Hematopoietic multipotent progenitor cell treated with erythropoietin and hydrocortisone succinate and interleukin-3 and kit ligand, for 8 days (in vitro differentiated cells): Measurements from ENCODE around the gene GP9.
"Not testable (repeated sequence)": the region's sequence is repeated elsewhere in the genome, so short reads cannot be mapped to it uniquely, and the experiment has no call there.

Experiments
- DNase-seq: peaks from one replicate; pipeline ENCODE4 v3.0.0-alpha.2; 2015

The GP9 gene

GRCh38 chr3:129052675-129053074 is 7.9 kb upstream of the GP9 start:
- peak; percentile 84 for DNase-seq

GRCh38 chr3:129054605-129055104 is 5.9 kb upstream of the GP9 start:
- peak; percentile 92 for DNase-seq

GRCh38 chr3:129056451-129057173 is 4.0 kb upstream of the GP9 start:
- DNase-seq, result peak; percentile 97

- no peak for DNase-seq
Measured at GRCh38 chr3:129057249-129057648, 3.3 kb upstream of the GP9 start.

- DNase-seq, result peak; percentile 82
Measured at GRCh38 chr3:129058441-129059200, 2.0 kb upstream of the GP9 start.

- no peak for DNase-seq
Measured at GRCh38 chr3:129059311-129059958, 1.1 kb upstream of the GP9 start.

GRCh38 chr3:129061023-129061887 is 676 bp downstream of the GP9 start:
- no peak for DNase-seq

GRCh38 chr3:129061888-129062834 is 1.6 kb downstream of the GP9 start:
- DNase-seq, result no peak

GRCh38 chr3:129063091-129063640 is 2.6 kb downstream of the GP9 start:
- DNase-seq, result no peak

GRCh38 chr3:129063841-129064482 is 3.4 kb downstream of the GP9 start:
- no peak for DNase-seq

- no peak for DNase-seq
Measured at GRCh38 chr3:129065016-129065719, 4.6 kb downstream of the GP9 start.

- DNase-seq, result peak; percentile 90
Measured at GRCh38 chr3:129065720-129066073, 5.1 kb downstream of the GP9 start.

GRCh38 chr3:129067719-129068118 is 7.1 kb downstream of the GP9 start:
- peak; percentile 74 for DNase-seq

GRCh38 chr3:129068291-129068886 is 7.8 kb downstream of the GP9 start:
- DNase-seq, result peak; percentile 41

- not testable (repeated sequence) for DNase-seq
Measured at GRCh38 chr3:129069313-129070085, 8.9 kb downstream of the GP9 start.

- no peak for DNase-seq
Measured at GRCh38 chr3:129070086-129070885, 9.7 kb downstream of the GP9 start.

- no peak for DNase-seq
Measured at GRCh38 chr3:129077222-129077621, 16.6 kb downstream of the GP9 start.

- no peak for DNase-seq
Measured at GRCh38 chr3:129078510-129078909, 17.9 kb downstream of the GP9 start.
